GM19468 (cell line): Measurements from ENCODE around the gene CDCA4.
"Not testable (repeated sequence)": the region's sequence is repeated elsewhere in the genome, so short reads cannot be mapped to it uniquely, and the experiment has no call there.

ENCODE experiments used
- ATAC-seq: cut with Tn5 transposase; IDR thresholded peaks from one replicate; pipeline ENCODE4 v1.9.1; 2021; ENCODE audit warnings: mild to moderate bottlenecking, moderate library complexity, moderate number of reproducible peaks; ENCODE audit not compliant: unreplicated experiment; ENCODE audit errors: extremely low read depth

CDCA4 gene

DNA sequence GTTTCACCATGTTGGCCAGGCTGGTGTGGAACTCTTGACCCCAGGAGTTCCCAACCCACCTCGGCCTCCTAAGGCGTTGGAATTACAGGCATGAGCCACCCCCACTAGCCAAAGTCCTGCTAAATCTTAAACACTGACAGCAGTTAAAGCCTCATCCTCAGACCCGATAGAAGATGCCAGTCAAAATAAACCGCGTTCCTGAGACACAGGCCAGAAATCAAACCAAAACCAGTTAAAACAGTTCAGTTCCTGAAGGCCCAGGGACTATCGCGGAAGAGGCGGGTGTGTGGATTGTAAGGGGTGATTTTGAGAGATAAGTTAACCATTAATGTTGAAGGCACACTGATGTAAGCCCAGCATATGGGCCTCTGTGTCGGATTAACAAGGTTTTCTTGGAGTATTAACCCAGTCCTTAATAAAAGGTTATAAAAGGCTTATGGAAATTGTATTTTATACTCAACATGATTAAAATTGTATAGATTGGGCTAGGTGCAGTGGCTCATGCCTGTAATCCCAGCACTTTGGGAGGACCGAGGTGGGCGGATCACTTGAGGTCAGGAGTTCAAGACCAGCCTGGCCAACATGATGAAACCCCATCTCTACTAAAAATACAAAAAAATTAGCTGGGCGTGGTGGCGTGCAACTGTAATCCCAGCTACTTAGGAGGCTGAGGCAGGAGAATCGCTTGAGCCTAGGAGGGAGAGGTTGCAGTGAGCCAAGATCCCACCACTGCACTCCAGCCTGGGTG is 18.7 kb upstream of the CDCA4 start:
- no peak for ATAC-seq

DNA sequence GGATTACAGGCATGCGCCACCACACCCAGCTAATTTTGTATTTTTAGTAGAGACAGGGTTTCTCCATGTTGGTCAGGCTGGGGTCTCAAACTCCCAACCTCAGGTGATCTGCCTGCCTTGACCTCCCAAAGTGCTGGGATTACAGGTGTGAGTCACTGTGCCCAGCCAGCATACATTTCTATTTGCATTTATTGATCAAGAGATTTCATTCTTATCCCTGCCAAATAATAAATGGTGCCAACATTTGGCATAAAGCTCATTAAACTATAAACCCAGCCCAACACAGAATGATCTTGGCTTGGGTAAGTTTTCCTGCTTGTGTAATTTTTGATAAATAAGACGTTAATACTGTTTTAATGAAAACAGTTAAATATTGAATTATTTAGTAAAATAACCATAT is 14.7 kb upstream of the CDCA4 start:
- not testable (repeated sequence) for ATAC-seq

DNA sequence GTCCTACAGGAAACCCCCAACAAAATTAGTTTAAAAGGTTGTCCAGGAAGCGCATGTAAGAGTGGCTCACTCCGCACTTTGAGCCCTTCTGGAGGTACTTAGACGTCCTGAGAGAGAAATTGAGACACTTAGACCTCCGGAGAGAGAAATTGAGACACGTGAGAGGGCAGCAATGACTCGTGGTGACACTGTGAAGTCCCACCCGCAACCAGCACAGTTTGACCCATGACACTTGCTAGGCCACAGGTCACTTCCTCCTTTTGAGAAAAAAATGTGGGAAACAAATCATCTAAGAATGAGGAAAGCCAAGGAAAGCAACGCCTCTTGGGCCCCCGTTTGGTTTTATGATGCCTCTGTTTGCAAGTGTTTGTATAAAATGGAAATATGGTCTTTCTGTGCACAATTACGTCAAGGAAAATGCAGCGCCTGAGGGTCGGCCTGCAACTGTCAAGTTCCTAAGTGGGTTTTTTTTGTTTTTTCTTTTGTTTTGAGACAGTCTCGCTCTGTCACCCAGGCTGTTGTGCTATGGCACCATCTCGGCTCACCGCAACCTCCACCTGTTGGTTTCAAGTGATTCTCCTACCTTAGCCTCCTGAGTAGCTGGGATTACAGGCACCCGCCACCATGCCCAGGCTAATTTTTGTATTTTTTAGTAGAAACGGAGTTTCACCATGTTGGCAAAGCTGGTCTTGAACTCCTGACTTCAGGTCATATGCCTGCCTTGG is 13.6 kb upstream of the CDCA4 start:
- ATAC-seq, result no peak

DNA sequence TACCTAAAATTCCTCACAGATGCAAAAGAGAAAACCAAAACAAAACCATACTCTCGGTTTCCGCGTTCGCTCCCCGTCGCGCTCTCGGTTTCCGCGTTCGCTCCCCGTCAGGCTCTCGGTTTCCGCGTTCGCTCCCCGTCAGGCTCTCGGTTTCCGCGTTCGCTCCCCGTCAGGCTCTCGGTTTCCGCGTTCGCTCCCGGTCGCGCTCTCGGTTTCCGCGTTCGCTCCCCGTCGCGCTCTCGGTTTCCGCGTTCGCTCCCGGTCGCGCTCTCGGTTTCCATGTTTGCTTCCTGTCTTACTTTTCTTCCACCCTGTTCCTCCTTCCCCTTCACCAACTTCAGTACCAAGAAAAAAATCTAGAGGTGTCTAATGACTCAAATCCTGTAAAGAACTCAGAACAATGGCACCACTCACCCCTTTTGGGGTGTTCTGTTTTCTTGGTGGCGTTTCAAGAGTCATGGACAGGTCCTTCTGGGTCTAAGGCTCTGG is 12.6 kb upstream of the CDCA4 start:
- not testable (repeated sequence) for ATAC-seq

DNA sequence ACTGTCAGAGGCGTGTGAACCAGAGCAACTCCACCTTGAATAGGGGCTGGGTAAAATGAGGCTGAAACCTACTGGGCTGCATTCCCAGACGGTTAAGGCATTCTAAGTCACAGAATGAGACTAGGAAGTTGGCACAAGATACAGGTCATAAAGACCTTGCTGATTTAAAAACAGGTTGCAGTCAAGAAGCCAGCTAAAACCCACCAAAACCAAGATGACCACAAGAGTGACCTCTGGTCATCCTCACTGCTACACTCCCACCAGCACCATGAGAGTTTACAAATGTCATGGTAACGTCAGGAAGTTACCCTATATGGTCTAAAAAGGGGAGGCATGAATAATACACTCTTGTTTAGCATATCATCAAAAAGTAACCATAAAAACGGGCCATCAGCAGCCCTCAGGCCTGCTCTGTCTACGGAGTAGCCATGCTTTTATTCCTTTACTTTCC is 11.6 kb upstream of the CDCA4 start:
- ATAC-seq, result not testable (repeated sequence)

DNA sequence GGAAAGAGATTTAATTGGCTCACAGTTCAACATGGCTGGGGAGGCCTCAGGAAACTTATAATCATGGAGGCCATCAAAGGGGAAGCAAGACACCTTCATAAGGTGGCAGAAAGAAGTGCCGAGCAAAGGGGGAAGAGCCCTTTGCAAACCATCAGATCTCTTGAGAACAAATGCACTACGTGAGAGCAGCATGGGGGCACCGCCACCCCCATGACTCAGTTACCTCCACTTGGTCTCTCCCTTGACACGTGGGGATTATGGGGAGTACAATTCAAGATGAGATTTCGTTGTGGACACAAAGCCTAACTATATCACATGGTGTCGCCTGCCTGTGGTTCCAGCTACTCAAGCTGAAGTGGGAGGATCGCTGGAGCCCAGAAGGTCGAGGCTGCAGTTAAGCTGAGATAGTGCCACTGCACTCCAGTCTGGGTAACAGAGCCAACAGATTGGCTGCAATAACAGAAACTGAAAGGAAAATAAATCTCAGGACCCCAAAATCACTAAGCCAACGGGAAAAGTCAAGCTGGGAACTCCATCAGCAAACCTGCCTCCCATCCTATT is 10.0 kb upstream of the CDCA4 start:
- no peak for ATAC-seq

DNA sequence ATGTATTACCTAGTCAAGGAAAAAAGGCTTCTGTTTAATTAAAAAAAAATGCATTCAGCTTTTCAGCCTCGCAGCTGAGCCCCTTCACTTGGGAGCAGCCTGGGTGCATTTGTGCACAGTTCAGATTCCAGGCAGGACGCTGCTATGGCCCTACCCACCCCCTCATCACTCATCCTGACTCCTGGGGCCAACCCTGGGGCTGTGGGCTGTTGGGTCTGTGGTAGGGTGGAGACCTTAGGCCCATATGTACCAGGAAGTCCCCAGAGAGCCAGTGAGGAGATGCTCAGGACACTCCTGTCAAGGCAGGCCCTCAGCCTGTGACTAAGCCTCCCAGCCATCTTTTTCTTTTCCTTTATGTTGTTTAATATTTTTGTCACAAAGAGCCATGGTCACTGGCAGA is 9.3 kb upstream of the CDCA4 start:
- ATAC-seq, result no peak

DNA sequence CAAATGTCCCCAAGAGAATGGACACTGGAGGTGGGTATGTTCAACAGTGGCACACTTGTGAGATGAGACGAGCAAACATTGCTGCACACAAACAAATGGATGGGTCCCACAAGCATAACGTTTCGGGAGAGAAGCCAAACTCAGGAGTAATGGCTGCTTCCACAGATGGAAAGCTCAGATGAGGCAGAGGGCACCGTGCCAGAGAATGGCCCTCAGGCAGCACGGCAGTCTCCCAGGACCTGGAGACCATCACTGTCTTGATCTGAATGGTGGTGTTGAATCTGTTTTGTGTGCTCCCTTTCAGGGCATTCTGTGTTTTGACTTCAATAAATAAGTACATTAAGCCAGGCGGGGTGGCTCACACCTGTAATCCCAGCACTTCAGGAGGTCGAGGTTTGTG is 8.5 kb upstream of the CDCA4 start:
- ATAC-seq, result no peak

DNA sequence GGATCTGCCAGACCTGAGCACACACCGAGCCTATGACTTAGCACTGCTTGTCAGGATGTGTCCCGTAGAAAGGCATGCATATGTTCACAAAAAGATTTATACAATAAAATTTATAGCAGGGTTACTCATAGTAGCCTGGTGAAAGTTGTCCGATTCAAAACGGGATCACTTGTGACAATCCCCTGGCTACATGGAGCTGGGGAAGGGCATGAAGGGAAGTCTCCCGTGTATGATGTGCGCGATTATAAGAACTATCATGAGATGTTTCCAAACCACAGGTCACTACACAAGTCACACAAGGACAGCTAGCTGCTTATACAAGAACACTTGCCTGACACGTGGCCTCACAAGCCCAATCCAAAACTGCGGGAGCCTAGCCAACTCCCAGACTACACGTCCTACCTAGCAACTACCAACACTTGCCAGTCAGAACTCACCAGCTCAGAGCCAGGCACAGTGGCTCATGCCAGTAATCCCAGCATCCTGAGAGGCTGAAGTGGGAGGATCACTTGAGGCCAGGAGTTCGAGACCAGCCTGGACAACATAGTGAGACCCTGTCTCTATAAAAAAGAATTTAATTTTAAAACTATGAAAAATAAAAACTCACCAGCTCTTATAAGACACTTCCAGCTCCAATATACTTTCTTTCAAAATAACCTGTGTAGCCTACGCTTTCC is 7.5 kb upstream of the CDCA4 start:
- no peak for ATAC-seq

DNA sequence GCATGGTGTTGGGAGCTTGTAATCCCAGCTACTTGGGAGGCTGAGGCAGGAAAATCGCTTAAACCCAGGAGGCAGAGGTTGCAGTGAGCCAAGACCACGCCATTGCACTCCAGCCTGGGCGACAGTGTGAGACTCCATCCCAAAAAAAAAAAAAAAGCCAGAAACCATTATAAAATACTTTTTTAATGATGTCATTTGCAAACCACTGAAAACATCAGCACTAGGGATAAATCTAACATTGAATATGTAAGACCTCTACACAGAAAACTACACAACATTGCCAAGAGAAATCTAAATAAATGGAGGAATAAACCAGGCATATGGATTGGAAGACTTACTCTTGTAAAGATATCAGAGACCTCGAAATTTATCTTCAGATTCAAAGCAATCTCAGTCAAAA is 6.8 kb upstream of the CDCA4 start:
- ATAC-seq, result not testable (repeated sequence)

DNA sequence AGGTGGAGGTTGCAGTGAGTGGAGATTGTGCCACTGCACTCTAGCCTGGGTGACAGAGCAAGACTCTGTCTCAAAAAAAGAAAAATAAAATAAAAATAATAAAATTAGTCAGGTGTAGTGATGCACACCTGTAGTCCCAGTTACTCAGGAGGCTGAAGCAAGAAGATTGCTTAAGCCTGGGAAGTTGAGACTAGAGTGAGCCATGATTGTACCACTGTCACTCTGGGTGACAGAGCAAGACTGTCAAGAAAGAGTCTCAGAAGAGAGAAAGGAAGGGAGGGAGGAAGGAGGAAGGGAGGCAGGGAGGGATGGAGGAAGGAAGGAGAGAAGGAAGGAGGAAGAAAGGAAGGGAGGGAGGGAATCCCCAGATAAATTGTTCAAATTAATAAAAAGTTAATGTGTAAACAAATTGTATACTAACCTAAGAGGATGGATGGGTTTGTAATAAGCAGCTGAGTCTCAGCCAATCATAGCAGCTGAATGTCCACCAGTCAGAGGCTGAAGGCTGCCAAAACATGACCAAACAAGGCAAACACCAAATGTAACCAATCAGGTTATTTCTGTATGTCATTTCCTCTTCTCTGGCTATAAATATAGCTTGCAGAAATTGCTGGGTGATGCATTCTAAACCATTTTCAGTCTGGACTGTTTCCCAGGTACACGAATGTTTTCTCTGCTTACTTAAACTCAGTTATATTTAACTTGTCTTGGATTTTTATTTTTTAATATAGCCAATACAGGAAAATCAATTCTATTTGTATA is 6.1 kb upstream of the CDCA4 start:
- ATAC-seq, result no peak

DNA sequence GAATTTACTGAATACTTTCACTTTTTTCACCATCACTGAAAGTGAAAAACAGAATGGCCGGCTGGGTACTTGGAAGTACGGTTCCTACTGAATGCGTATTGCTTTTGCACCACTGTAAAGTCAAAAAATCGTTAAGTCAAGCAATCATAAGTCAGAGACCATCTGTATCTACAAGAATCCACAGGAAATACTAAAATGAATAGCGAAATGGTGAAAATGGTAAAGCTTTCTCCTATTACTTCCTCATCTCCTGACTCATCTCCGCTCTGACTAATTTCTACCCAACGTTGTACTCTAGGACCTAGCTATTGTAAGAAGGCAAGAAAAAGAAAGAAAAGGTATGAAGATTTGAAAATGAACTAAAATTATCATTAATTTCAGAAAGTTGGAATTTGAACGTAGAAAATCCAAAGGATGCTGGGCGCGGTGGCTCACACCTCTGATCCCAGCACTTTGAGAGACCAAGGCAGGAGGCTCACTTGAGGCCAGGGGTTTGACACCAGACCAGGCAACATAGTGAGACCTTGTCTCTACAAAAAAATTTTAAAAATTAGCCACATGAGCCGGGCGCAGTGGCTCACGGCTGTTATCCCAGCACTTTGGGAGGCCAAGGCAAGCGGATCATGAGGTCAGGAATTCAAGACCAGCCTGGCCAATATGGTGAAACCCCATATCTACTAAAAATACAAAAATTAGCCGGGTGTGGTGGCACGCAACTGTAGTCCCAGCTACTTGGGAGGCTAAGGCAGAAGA is 5.3 kb upstream of the CDCA4 start:
- ATAC-seq, result no peak

DNA sequence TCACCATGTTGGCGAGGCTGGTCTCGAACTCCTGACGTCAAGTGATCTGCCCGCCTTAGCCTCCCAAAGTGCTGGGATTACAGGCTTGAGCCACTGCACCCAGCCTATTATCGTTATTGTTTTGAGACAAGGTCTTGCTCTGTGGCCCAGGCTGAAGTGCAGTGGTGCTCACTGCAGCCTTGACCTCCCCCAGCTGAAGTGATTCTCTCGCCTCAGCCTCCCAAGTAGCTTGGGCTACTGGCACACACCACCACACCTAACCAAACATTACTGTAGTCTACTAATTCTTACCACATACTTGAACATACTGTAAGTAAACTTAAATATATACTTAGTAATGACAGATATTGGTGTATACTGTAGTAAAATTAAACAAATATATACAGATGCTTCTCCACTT is 4.5 kb upstream of the CDCA4 start:
- ATAC-seq, result no peak

DNA sequence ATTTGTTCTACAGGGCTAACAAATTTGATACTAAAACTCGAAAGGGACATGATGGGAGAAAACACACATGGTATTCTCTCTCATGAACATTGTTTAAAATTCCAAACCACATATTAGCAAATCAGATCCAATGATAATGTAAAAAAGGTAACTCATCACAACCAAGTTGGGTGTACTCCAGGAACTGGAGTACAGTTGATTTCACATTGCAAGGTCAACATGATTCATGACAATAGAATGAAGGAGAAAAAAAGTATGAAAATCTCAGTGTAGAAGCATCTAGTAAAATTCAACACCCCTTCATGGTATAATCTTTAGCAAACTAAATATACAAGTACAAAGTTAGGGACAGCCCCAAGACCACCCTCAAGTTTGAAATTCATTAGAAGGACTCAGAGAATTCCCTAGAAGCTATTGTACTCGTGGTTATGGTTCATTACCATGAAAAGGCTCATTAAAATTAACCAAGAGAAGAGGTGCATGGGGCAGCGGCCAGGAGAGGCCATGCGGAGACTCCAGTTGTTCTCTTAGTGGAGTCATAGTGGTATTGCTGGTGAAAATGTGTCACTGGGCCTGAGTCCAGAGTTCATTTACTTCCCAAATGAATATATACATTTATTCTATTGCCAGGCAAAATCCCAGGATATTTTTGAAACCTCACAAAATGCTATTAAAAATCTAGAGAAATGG is 3.1 kb upstream of the CDCA4 start:
- ATAC-seq, result no peak

DNA sequence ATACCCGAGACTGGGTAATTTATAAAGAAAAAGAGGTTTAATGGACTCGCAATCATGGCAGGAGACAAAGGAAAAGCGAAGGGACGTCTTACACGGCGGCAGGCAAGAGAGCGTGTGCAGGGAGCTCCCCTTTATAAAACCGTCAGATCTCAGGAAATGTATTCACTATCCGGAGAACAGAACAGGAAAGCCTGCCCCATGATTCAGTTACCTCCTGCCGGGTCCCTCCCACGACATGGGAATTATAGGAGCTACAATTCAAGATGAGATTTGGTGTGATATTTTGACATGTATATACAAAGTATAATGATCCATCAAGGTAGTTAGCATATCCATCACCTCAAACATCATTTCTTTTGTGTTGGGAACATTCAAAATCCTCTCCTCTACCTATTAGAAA is 2.3 kb upstream of the CDCA4 start:
- no peak for ATAC-seq

DNA sequence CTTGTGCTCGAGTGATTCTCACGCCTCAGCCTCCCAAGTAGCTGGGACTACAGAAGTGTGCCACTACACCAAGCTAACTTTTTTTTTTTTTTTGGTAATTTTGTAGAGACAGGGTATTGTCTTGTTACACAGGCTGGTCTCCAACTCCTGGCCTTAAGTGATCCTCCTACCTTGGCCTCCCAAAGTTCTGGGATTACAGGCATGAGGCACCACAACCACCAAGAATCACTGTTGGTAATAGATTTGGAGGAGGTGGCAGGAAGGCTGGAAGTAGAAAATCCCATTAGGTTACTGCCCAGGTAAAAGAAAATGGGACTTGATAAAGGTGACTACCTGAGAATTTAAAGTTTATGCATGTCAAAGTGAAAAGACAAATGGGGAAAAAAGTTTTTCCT is 1.4 kb upstream of the CDCA4 start:
- ATAC-seq, result no peak

DNA sequence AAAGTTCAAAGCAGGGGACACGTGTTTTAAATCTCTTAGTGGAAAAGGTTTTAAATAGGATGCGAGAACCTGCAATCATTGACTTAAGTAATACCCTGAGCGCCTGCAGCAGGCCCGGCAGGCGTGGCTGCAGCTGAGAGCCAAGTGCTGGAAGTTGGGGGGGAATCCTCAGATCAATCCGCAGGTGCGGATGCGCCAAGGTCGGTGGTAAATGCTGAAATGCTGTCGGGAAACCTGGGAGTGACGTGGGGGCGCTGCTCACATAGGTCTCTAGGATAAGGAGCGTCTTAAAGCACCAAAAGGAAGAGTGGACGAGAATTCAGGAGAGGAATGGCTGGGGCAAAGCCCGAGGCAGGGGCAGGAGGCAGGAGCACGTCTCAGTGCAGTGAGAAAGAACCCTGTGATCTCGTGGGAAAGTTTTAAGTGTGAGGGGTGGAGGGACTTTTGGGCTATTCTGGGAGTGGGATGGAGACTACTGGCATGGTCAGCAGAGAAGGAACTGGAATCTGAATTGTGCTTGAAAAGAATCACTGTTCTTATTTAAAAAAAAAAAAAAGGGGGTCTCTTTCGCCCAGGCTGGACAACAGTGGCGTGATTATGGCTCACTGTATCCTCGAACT is 883 bp upstream of the CDCA4 start:
- no peak for ATAC-seq
